OCI-LY3 (cell line): ENCODE results near the gene TMEM178B.
"Not testable (repeated sequence)": the region's sequence is repeated elsewhere in the genome, so short reads cannot be mapped to it uniquely, and the experiment has no call there.

Experiments used
- H2AFZ ChIP-seq: fragments of 200-600, 300-600 bp; shearing (Covaris generic); 2 replicates; pipeline ENCODE4 v1.6.0; 2014; ENCODE audit warnings: antibody characterized with exemption, low read depth, low read length
- H3K27ac ChIP-seq: fragments of 200-600, 300-600 bp; sonication (generic); 2 replicates; pipeline ENCODE4 v1.5.1; 2014; ENCODE audit warnings: mild to moderate bottlenecking, low read length, moderate library complexity, mixed read lengths
- H3K27me3 ChIP-seq: fragments of 200-600, 300-600 bp; sonication (generic); 2 replicates; pipeline ENCODE4 v1.6.1; 2014; ENCODE audit warnings: low read depth, low read length, mixed read lengths
- H3K36me3 ChIP-seq: fragments of 200-600, 300-600 bp; sonication (generic); replicated peaks from 2 replicates; pipeline ENCODE3; 2014; ENCODE audit warnings: low read depth, low read length, mixed read lengths
- H3K4me1 ChIP-seq: fragments of 300-600, 200-600 bp; sonication (generic); 2 replicates; pipeline ENCODE4 v1.6.1; 2014; ENCODE audit warnings: low read length, mixed read lengths
- H3K4me2 ChIP-seq: fragments of 200-600, 300-600 bp; sonication (generic); 2 replicates; pipeline ENCODE4 v1.6.1; 2014; ENCODE audit warnings: low read length, mixed read lengths
- H3K4me3 ChIP-seq: fragments of 300-600, 200-600 bp; sonication (generic); 2 replicates; pipeline ENCODE4 v1.5.1; 2014; ENCODE audit warnings: antibody characterized with exemption, mild to moderate bottlenecking, low read length, moderate library complexity
- H3K79me2 ChIP-seq: fragments of 300-600, 200-600 bp; shearing (Covaris generic); 2 replicates; pipeline ENCODE4 v1.6.1; 2014; ENCODE audit warnings: mild to moderate bottlenecking, low read length, mixed read lengths
- H3K9ac ChIP-seq: fragments of 300-600, 200-600 bp; shearing (Covaris generic); 2 replicates; pipeline ENCODE4 v1.6.0; 2014; ENCODE audit warnings: mild to moderate bottlenecking, low read length, moderate library complexity
- H3K9me3 ChIP-seq: fragments of 200-600, 300-600 bp; shearing (Covaris generic); 2 replicates; pipeline ENCODE4 v1.6.1; 2014; ENCODE audit warnings: low read length, mixed read lengths; ENCODE audit not compliant: insufficient read depth
- H4K20me1 ChIP-seq: fragments of 200-600, 300-600 bp; sonication (generic); 2 replicates; pipeline ENCODE4 v1.6.1; 2016; ENCODE audit warnings: low read length, mixed read lengths; ENCODE audit not compliant: insufficient read depth
- EZH2phosphoT487 ChIP-seq: fragments of 200-600 bp; shearing (Covaris generic); IDR thresholded peaks from 2 replicates; pipeline ENCODE4 v1.6.1; 2018; ENCODE audit warnings: antibody characterized with exemption, mixed run types, low read depth
- TF ChIP-seq, protein P1 (sequence below): fragments of 200-600, 300-600 bp; sonication (generic); IDR thresholded peaks from 2 replicates; pipeline ENCODE4 v1.5.1; 2014; ENCODE audit warnings: antibody characterized with exemption, low read length, low read depth

The TMEM178B gene

DNA sequence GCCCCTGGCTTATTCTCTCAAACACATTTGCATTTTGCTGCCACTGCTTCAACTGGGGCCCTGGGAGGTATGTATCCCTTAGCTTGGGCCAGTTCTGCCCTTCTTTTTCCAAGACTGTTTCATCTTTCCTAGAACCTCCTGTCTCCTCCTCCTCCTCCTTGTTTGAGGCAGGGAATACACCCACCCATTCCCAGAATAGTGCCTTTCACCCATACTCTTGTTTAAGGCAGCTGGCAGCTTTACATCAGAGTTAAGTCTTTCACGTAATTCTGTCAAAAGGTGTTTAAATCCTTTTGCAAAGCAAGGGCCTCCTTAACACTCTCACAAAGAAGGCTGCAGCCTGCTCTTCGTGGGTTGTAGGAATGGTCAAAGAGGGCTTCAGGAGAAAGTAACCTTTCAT lies 326.5 kb downstream of the TMEM178B start:
- H3K79me2 ChIP-seq = no peaks in the 10 kb centered on the region
- H3K4me2 ChIP-seq = no peak overlapping the region
- H3K9me3 ChIP-seq = no peaks in the 10 kb centered on the region
- H3K4me1 ChIP-seq = no peaks in the 10 kb centered on the region
- H3K27me3 ChIP-seq = no peaks in the 10 kb centered on the region
- H3K27ac ChIP-seq = no peak overlapping the region
- no peaks in the 10 kb centered on the region for H4K20me1 ChIP-seq
- H3K9ac ChIP-seq = no peak overlapping the region
- no peaks in the 10 kb centered on the region for H3K36me3 ChIP-seq
- no peak overlapping the region for H3K4me3 ChIP-seq
- H2AFZ ChIP-seq = no peak overlapping the region
- TF ChIP-seq, protein P1, sequence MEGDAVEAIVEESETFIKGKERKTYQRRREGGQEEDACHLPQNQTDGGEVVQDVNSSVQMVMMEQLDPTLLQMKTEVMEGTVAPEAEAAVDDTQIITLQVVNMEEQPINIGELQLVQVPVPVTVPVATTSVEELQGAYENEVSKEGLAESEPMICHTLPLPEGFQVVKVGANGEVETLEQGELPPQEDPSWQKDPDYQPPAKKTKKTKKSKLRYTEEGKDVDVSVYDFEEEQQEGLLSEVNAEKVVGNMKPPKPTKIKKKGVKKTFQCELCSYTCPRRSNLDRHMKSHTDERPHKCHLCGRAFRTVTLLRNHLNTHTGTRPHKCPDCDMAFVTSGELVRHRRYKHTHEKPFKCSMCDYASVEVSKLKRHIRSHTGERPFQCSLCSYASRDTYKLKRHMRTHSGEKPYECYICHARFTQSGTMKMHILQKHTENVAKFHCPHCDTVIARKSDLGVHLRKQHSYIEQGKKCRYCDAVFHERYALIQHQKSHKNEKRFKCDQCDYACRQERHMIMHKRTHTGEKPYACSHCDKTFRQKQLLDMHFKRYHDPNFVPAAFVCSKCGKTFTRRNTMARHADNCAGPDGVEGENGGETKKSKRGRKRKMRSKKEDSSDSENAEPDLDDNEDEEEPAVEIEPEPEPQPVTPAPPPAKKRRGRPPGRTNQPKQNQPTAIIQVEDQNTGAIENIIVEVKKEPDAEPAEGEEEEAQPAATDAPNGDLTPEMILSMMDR = no peak
- no peak for TF ChIP-seq EZH2phosphoT487

DNA sequence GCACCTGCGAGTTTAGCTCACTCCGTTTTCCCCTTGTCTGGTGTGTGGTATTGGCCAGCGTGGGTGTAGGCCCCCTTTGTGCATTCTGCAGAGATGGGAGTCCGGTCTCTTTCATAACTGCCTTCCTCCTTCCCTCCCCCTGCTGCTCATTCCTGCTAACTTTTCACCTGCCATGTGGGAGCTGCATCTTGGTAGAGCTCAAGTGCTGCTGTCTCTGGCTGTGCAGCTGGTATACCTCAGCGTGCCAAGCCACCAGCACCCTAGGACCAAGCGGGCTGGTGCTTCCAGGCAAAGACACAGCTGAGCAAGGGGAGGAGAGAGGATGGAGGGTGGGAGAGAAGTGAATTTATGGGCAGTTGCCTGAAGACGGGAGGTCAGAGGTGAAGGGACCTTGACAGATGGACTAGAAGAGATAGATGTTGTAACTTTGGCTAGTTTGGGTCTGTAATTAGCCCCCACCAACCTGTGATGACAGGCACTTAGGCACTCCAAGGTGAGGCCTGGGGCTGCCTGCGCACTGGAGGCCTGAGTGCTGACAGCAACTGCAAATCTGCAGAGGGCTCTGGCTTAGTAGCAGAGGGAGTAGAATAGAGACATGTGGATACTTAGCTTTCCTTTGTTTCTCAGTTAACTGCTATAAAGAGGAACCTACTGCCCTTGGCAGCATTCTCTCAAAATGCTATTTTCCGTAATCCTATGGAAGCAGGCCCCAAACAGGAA lies 328.6 kb downstream of the TMEM178B start:
- no peaks in the 10 kb centered on the region for H3K9me3 ChIP-seq
- H3K27ac ChIP-seq = no peak overlapping the region
- no peaks in the 10 kb centered on the region for H3K27me3 ChIP-seq
- no peak overlapping the region for H2AFZ ChIP-seq
- no peaks in the 10 kb centered on the region for H4K20me1 ChIP-seq
- no peaks in the 10 kb centered on the region for H3K4me1 ChIP-seq
- TF ChIP-seq EZH2phosphoT487 = no peak
- TF ChIP-seq, protein P1 = no peak
- H3K9ac ChIP-seq = no peak overlapping the region
- H3K4me3 ChIP-seq = no peak overlapping the region
- no peaks in the 10 kb centered on the region for H3K36me3 ChIP-seq
- no peaks in the 10 kb centered on the region for H3K79me2 ChIP-seq
- H3K4me2 ChIP-seq = no peak overlapping the region

DNA sequence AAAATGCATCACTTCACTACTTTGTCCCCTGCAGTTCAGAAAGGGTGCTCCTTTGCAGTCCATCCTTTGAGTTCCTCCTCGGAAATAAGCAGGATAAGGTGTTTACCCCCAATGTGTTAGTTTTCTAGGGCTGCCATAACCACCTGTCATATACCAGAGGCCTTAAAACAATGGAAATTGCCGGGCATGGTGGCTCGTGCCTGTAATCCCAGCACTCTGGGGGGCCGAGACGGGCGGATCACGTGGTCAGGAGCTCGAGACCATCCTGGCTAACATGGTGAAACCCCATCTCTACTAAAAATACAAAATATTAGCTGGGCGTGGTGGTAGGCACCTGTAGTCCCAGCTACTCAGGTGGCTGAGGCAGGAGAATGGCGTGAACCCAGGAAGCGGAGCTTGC lies 330.0 kb downstream of the TMEM178B start:
- not testable (repeated sequence) for H3K4me1 ChIP-seq, H3K27me3 ChIP-seq, H3K79me2 ChIP-seq, H4K20me1 ChIP-seq, H3K36me3 ChIP-seq, H3K4me2 ChIP-seq, H3K9me3 ChIP-seq, H3K27ac ChIP-seq, H2AFZ ChIP-seq, H3K4me3 ChIP-seq, H3K9ac ChIP-seq

DNA sequence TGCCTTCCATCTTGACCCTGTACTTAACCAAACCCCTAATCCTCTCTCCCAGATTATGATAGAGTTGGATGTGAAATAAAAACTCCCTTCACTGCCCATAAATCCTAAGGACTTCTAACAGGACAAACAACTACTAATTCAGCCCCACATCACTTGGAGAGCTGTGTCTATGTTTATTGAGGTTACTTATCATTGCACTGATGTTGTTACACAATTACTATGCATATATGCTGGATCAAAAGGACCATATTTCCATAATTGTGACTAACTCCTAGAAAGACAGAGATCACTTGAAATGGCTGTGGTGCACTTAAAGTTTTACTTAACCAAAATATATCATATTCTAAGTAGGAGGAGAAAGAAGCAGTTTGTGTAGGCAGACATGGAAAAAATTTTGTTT lies 332.5 kb downstream of the TMEM178B start:
- no peaks in the 10 kb centered on the region for H3K36me3 ChIP-seq
- H3K9me3 ChIP-seq = no peaks in the 10 kb centered on the region
- H3K4me3 ChIP-seq = no peak overlapping the region
- no peaks in the 10 kb centered on the region for H3K4me1 ChIP-seq
- H4K20me1 ChIP-seq = no peaks in the 10 kb centered on the region
- no peak overlapping the region for H3K27ac ChIP-seq
- no peak for TF ChIP-seq EZH2phosphoT487
- TF ChIP-seq, protein P1 = no peak
- H2AFZ ChIP-seq = no peak overlapping the region
- no peak overlapping the region for H3K9ac ChIP-seq
- no peaks in the 10 kb centered on the region for H3K79me2 ChIP-seq
- no peaks in the 10 kb centered on the region for H3K27me3 ChIP-seq
- H3K4me2 ChIP-seq = no peak overlapping the region
